Suprapubic skin (tissue), 3 donors: ENCODE measurements around the gene PAX9.

Source experiments
- POLR2A ChIP-seq, 2 donors: fragments of 450-650 bp; IDR thresholded peaks; one replicate each; pipeline ENCODE4 v1.6.1; 2017; ENCODE audit warnings: antibody characterized with exemption in 2 of 2, mild to moderate bottlenecking in 2 of 2, moderate library complexity in 2 of 2
- TF ChIP-seq, protein P1 (sequence below), 2 donors: fragments of 200-600 bp in 1 of 2; fragments of 450-650 bp in 1 of 2; sonication (generic) in 1 of 2; IDR thresholded peaks; one replicate each; pipeline ENCODE4 v1.5.1; 2016 to 2019; ENCODE audit warnings: antibody characterized with exemption in 2 of 2, mild to moderate bottlenecking in 1 of 2, moderate library complexity in 1 of 2

- TF ChIP-seq, protein P1, sequence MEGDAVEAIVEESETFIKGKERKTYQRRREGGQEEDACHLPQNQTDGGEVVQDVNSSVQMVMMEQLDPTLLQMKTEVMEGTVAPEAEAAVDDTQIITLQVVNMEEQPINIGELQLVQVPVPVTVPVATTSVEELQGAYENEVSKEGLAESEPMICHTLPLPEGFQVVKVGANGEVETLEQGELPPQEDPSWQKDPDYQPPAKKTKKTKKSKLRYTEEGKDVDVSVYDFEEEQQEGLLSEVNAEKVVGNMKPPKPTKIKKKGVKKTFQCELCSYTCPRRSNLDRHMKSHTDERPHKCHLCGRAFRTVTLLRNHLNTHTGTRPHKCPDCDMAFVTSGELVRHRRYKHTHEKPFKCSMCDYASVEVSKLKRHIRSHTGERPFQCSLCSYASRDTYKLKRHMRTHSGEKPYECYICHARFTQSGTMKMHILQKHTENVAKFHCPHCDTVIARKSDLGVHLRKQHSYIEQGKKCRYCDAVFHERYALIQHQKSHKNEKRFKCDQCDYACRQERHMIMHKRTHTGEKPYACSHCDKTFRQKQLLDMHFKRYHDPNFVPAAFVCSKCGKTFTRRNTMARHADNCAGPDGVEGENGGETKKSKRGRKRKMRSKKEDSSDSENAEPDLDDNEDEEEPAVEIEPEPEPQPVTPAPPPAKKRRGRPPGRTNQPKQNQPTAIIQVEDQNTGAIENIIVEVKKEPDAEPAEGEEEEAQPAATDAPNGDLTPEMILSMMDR (IDR thresholded peaks at IDR 0.05): no peak
- TF ChIP-seq POLR2A (IDR thresholded peaks at IDR 0.05): no peak
These were observed 55.7 kb downstream of the PAX9 start for GRCh38 chr14:36717363-36717762.
